Psoas muscle (tissue), 8 donors: ENCODE data around the gene SEC61A1. TPM values are rescaled to one million over a fixed set of nuclear protein-coding genes. Genes with fewer than 3 reads are reported as not detected.

Source experiments
- ATAC-seq, 4 donors: fragments of 200-7000 bp; cut with Tn5 transposase; one replicate each; pipeline ENCODE4 v1.9.1; 2020; ENCODE audit warnings: moderate library complexity in 3 of 4, mild to moderate bottlenecking in 2 of 4
- DNase-seq, 2 donors: peaks; one replicate each; pipeline ENCODE4 v3.0.0-alpha.2; 2020
- H3K27ac ChIP-seq: fragments of 200-600 bp; one replicate; pipeline ENCODE4 v1.8.0; 2022
- H3K27me3 ChIP-seq, 3 donors: fragments of 200-600 bp in 1 of 3; one replicate each; pipeline versions ENCODE4 v1.6.1 to v1.8.0; 2013 to 2022; ENCODE audit warnings: low read length in 2 of 3, mild to moderate bottlenecking in 2 of 3, moderate library complexity in 1 of 3; ENCODE audit not compliant: insufficient read depth in 3 of 3
- H3K36me3 ChIP-seq, 2 donors: fragments of 200-600 bp in 1 of 2; one replicate each; pipeline versions ENCODE4 v1.6.1 to v1.8.0; 2013 to 2022; ENCODE audit warnings: low read depth in 1 of 2, mild to moderate bottlenecking in 1 of 2, moderate library complexity in 1 of 2; ENCODE audit not compliant: insufficient read depth in 1 of 2
- H3K4me1 ChIP-seq: fragments of 200-600 bp; one replicate; pipeline ENCODE4 v1.8.0; 2022
- H3K4me3 ChIP-seq: fragments of 200-600 bp; one replicate; pipeline ENCODE4 v1.8.0; 2022; ENCODE audit warnings: mild to moderate bottlenecking
- H3K9me3 ChIP-seq: fragments of 200-600 bp; one replicate; pipeline ENCODE4 v1.8.0; 2022
- WGBS, 3 donors: extraction: QIAGEN DNeasy Blood & Tissue Kit; methylation state at CpG; one replicate each; pipeline versions ENCODE4 v1.1.6 to v1.1.7; 2013; 5-methylcytosine and 5-hydroxymethylcytosine counted together
- intact Hi-C, 2 donors: fragments of 100-400 bp; cut with DNase I; formaldehyde crosslinking; loops; one replicate each; pipeline versions ENCODE4 v1.11.0 to v1.14.2; 2022
- polyA plus RNA-seq, 3 donors: library from polyadenylated mRNA; stranded (reverse); fragments of 200-250 nt; gene quantifications; one replicate each; pipeline ENCODE4 v1.2.3, GENCODE V29; 2013
- total RNA-seq, 4 donors: library from RNA; stranded (reverse); fragmentation: NEBNext Ultra II Directional in 2 of 4; extraction: Animal tissue kit (Norgen Biotek cat#: 25700) in 2 of 4; gene quantifications; one replicate each; pipeline versions ENCODE4 v1.2.1 to v1.2.4, GENCODE V29; 2021 to 2023
- TF ChIP-seq, protein P1 (sequence below): fragments of 200-600 bp; IDR thresholded peaks from one replicate; pipeline ENCODE4 v1.8.0; 2022; ENCODE audit warnings: antibody characterized with exemption
- donor health status: healthy with polysubstance abuse.
- donor health status: DM: no; HTN: no; CAD: no; lungs with moderate emphysema.
- donor health status: Bipolar disorder and iron deficiency.
- donor health status: healthy.
- donor health status: DM: yes; HTN: yes; CAD: no.
- donor health status: DM: no; HTN: no; CAD: no.
- donor health status: DM: no; HTN: no; CAD: no.
- donor health status: DM: yes; HTN: yes; CAD: no.

The SEC61A1 gene
- total and polyA plus RNA-seq, 7 donors, result 40.1 to 136 (median 89.3) TPM

DNA sequence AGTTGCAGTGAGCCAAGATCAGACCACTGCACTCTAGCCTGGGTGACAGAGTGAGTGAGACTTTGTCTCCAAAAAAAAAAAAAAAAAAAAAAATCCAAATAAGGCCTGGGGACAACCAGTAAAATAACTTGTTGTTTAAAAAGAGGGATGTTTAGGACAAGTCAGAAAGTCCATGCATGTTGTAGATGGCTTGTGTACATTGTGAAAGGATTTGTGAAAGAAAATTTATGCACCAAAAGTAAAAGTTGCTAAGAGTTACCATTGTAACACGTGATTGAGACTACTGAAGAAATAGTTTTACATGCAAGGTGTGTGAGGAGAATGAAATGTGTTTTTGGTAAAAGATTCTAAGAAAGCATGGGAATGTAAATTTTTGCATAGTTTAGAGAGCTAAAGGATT is 35.7 kb upstream of the SEC61A1 start:
- DNase-seq (no peak), ATAC-seq (no peak)
- 87 to 93% (median 93%) methylated on average over 1 of the region's 1 CpG for WGBS, 3 donors
- Histone ChIP-seq H3K9me3 (no peaks in the 10 kb centered on the region), H3K27ac (no peak overlapping the region), H3K36me3 (no peaks in the 10 kb centered on the region), H3K4me3 (no peak overlapping the region), H3K4me1 (no peaks in the 10 kb centered on the region), H3K27me3 (no peaks in the 10 kb centered on the region)
- intact Hi-C loops, result no loop called here
- TF ChIP-seq, protein P1, sequence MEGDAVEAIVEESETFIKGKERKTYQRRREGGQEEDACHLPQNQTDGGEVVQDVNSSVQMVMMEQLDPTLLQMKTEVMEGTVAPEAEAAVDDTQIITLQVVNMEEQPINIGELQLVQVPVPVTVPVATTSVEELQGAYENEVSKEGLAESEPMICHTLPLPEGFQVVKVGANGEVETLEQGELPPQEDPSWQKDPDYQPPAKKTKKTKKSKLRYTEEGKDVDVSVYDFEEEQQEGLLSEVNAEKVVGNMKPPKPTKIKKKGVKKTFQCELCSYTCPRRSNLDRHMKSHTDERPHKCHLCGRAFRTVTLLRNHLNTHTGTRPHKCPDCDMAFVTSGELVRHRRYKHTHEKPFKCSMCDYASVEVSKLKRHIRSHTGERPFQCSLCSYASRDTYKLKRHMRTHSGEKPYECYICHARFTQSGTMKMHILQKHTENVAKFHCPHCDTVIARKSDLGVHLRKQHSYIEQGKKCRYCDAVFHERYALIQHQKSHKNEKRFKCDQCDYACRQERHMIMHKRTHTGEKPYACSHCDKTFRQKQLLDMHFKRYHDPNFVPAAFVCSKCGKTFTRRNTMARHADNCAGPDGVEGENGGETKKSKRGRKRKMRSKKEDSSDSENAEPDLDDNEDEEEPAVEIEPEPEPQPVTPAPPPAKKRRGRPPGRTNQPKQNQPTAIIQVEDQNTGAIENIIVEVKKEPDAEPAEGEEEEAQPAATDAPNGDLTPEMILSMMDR, result no peak

DNA sequence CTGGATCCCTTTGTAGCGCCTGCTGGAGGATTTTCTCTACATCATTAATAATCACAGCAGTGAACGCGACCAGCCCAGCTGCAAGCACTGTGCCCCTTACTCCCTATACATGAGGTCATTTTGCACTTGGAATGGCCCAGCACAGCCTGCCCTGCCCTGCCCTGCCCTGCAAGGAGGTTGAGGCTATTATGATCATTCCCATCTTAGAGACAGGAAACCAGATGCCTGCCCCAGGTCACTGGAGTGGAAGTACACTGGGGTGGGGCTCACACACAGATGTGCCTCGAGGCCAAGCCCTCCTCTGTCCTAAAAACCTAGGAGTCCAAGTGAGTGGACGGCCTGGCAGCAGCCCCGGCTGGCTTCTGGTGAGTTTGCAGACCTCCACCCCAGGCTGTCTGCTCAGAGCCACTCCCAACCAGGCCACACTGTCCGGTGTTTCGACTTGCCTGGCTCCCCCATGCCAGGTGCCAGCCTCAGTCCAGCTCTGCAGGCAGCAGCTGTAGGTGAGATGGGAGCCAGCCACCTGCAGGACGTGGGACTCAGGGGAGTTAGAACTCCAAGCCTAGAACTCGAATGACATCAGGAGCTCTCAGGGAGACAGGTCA is 30.4 kb upstream of the SEC61A1 start:
- H3K4me1 ChIP-seq, result no peaks in the 10 kb centered on the region
- WGBS, 3 donors, result 58 to 68% (median 62%) methylated on average over 10 of the region's 10 CpGs
- TF ChIP-seq, protein P1, result no peak
- no peak for DNase-seq
- no peak overlapping the region for H3K4me3 ChIP-seq
- no peak overlapping the region for H3K27ac ChIP-seq
- H3K9me3 ChIP-seq, result no peaks in the 10 kb centered on the region
- H3K27me3 ChIP-seq, result no peaks in the 10 kb centered on the region
- H3K36me3 ChIP-seq, result no peaks in the 10 kb centered on the region
- ATAC-seq, result no peak
- intact Hi-C loops, result no loop called here

- Histone ChIP-seq H3K9me3 (no peaks in the 10 kb centered on the region), H3K27ac (no peak overlapping the region), H3K27me3 (no peaks in the 10 kb centered on the region), H3K36me3 (no peaks in the 10 kb centered on the region), H3K4me1 (no peaks in the 10 kb centered on the region), H3K4me3 (no peak overlapping the region)
- DNase-seq (no peak), ATAC-seq (no peak)
- TF ChIP-seq, protein P1, result no peak
- intact Hi-C loops, result no loop called here
Measured at GRCh38 chr3:128033102-128033501, 19.1 kb upstream of the SEC61A1 start.

GRCh38 chr3:128036119-128036518 is 16.1 kb upstream of the SEC61A1 start:
- 87 to 100% (median 89%) methylated on average over 1 of the region's 1 CpG for WGBS, 3 donors

More at GRCh38 chr3:128036119-128036518, 16.1 kb upstream of the SEC61A1 start:
- ATAC-seq (no peak), DNase-seq (no peak)
- H3K4me3 ChIP-seq, result no peak overlapping the region
- H3K4me1 ChIP-seq, result no peaks in the 10 kb centered on the region
- H3K9me3 ChIP-seq, result no peaks in the 10 kb centered on the region
- H3K27me3 ChIP-seq, result no peaks in the 10 kb centered on the region
- TF ChIP-seq, protein P1, result no peak
- no peak overlapping the region for H3K27ac ChIP-seq
- intact Hi-C loops, result no loop called here
- no peaks in the 10 kb centered on the region for H3K36me3 ChIP-seq
